Cardiac muscle cell (in vitro differentiated cells and primary cell): Measurements from ENCODE around the gene SCAI. TPM values are rescaled to one million over a fixed set of nuclear protein-coding genes. Genes with fewer than 3 reads are reported as not detected.
A peak's percentile ranks its signal among the peaks of the same experiment; 100 is the strongest.
"Not testable (repeated sequence)": the region's sequence is repeated elsewhere in the genome, so short reads cannot be mapped to it uniquely, and the experiment has no call there.

ENCODE experiments used
- DNase-seq, 2 donors: peaks; one replicate each; pipeline versions ENCODE4 v3.0.0 to v3.0.0-alpha.2; 2010 to 2017; ENCODE audit warnings: low read depth in 1 of 2, low spot score in 1 of 2
- H3K27ac ChIP-seq: fragments of 200-600 bp; sonication (generic); 2 replicates; pipeline ENCODE4 v1.5.1; 2016
- H3K27me3 ChIP-seq: fragments of 200-600 bp; sonication (generic); 2 replicates; pipeline ENCODE4 v1.6.0; 2016; ENCODE audit warnings: control low read depth
- H3K36me3 ChIP-seq: fragments of 200-600 bp; sonication (generic); 2 replicates; pipeline ENCODE4 v1.5.1; 2016; ENCODE audit warnings: control low read depth
- H3K4me1 ChIP-seq: fragments of 200-600 bp; sonication (generic); 2 replicates; pipeline ENCODE4 v1.8.1; 2017; ENCODE audit warnings: low read depth, mild to moderate bottlenecking, mixed run types
- H3K4me3 ChIP-seq: fragments of 200-600 bp; sonication (generic); 2 replicates; pipeline ENCODE4 v1.5.1; 2016; ENCODE audit warnings: mild to moderate bottlenecking
- H3K9me3 ChIP-seq: fragments of 200-600 bp; sonication (generic); 2 replicates; pipeline ENCODE4 v1.5.1; 2017; ENCODE audit warnings: low read depth, mild to moderate bottlenecking, control low read depth
- polyA plus RNA-seq: library from polyadenylated mRNA; unstranded; fragments of >200 nt; fragmentation: Nextera tagmentation; extraction: Ambion mirVana; gene quantifications from 2 replicates; pipeline ENCODE4 v1.2.1, GENCODE V29; 2016
- total RNA-seq: library from RNA; depleted of rRNA; stranded (reverse); fragments of >200 nt; gene quantifications from 2 replicates; pipeline ENCODE4 v1.2.3, GENCODE V29; 2016
- TF ChIP-seq, protein P1 (sequence below): IDR thresholded peaks from 2 replicates; pipeline ENCODE4 v1.5.1; 2012; ENCODE audit warnings: low read depth, mild to moderate bottlenecking, low read length

Gene SCAI
- total and polyA plus RNA-seq, 2 experiments from 2014 or later, result 4.4 to 15.0 TPM

DNA sequence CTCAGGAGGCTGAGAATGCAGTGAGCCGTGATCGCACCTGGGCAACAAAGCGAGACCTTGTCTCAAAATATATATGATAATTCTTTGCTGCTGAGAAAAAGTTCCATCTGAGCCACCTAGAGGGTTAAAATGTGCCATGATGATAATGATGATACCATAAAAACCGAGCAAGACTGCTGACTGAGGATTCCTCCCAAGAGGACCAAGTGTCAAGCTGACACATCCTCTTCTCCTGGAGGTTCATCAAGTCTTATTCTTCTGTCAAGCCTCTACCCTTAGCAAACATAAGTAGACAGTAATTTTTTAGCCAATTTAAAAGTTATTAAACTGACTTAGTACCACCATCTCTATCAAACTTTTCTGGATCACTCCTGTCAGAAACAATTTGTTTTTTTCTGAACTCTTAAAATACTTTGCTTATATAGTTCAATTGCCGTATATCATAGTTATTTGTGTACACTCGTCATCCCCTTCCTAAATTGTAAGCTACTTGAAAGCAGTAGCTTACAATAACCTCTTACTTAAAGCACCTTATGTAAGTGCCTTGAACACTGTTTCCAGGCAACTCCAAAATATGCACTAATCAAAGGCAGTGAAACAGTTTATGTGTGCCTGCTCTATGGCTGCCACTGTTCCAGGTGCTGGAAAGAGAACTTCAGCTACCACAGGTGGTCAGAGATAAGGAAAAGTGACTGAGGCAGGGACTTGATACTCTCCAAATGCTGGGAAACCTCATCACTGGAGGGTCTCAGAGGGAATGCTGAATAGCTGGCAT lies 57.4 kb downstream of the SCAI start:
- H3K27me3 ChIP-seq, result no peaks in the 10 kb centered on the region
- H3K4me3 ChIP-seq, result no peak overlapping the region
- peak overlapping the region; percentile 12 for H3K27ac ChIP-seq
- TF ChIP-seq, protein P1, sequence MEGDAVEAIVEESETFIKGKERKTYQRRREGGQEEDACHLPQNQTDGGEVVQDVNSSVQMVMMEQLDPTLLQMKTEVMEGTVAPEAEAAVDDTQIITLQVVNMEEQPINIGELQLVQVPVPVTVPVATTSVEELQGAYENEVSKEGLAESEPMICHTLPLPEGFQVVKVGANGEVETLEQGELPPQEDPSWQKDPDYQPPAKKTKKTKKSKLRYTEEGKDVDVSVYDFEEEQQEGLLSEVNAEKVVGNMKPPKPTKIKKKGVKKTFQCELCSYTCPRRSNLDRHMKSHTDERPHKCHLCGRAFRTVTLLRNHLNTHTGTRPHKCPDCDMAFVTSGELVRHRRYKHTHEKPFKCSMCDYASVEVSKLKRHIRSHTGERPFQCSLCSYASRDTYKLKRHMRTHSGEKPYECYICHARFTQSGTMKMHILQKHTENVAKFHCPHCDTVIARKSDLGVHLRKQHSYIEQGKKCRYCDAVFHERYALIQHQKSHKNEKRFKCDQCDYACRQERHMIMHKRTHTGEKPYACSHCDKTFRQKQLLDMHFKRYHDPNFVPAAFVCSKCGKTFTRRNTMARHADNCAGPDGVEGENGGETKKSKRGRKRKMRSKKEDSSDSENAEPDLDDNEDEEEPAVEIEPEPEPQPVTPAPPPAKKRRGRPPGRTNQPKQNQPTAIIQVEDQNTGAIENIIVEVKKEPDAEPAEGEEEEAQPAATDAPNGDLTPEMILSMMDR, result no peak
- no peak for DNase-seq
- no peaks in the 10 kb centered on the region for H3K9me3 ChIP-seq
- H3K4me1 ChIP-seq, result peaks cover 5% of the 10 kb centered on the region
- H3K36me3 ChIP-seq, result no peaks in the 10 kb centered on the region

DNA sequence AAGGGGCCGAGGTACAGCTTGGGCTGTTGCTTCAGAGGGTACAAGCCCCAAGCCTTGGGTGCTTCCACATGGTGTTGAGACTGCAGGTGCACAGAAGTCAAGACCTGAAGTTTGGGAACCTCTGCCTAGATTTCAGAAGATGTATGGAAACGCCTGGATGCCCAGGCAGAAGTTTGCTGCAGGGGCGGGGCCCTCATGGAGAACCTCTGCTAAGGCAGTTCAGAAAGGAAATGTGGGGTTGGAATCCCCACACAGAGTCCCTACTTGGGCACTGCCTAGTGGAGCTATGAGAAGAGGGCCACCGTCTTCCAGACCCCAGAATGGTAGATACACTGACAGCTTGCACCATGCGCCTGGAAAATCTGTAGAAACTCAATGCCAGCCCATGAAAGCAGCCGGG lies 61.1 kb downstream of the SCAI start:
- not testable (repeated sequence) for H3K4me1 ChIP-seq, H3K27ac ChIP-seq, H3K9me3 ChIP-seq, H3K4me3 ChIP-seq, H3K36me3 ChIP-seq, DNase-seq, H3K27me3 ChIP-seq

GRCh38 chr9:125080797-125081196 lies 62.5 kb downstream of the SCAI start:
- not testable (repeated sequence) for H3K27ac ChIP-seq, H3K4me1 ChIP-seq, H3K9me3 ChIP-seq, H3K4me3 ChIP-seq, H3K36me3 ChIP-seq, DNase-seq, H3K27me3 ChIP-seq

- Histone ChIP-seq H3K9me3 (no peaks in the 10 kb centered on the region), H3K36me3 (no peaks in the 10 kb centered on the region), H3K27me3 (no peaks in the 10 kb centered on the region), H3K27ac (no peak overlapping the region), H3K4me3 (no peak overlapping the region), H3K4me1 (no peaks in the 10 kb centered on the region)
- no peak for DNase-seq
- TF ChIP-seq, protein P1, result no peak
Measured at GRCh38 chr9:125079931-125080330, 63.4 kb downstream of the SCAI start.

GRCh38 chr9:125075997-125076396 lies 67.3 kb downstream of the SCAI start:
- no peak for DNase-seq
- no peak overlapping the region for H3K27ac ChIP-seq
- no peak overlapping the region for H3K4me3 ChIP-seq

GRCh38 chr9:125074976-125075375 lies 68.4 kb downstream of the SCAI start:
- peak in 1 of 2 donors; percentile 12 for DNase-seq
- TF ChIP-seq, protein P1, result no peak
- Histone ChIP-seq H3K9me3 (no peaks in the 10 kb centered on the region), H3K27me3 (no peaks in the 10 kb centered on the region), H3K4me1 (no peaks in the 10 kb centered on the region), H3K27ac (no peak overlapping the region), H3K4me3 (no peak overlapping the region), H3K36me3 (no peaks in the 10 kb centered on the region)

More at GRCh38 chr9:125075997-125076396, 67.3 kb downstream of the SCAI start:
- Histone ChIP-seq H3K27me3 (no peaks in the 10 kb centered on the region), H3K36me3 (no peaks in the 10 kb centered on the region), H3K4me1 (no peaks in the 10 kb centered on the region), H3K9me3 (no peaks in the 10 kb centered on the region)
- TF ChIP-seq, protein P1, result no peak
